ENCODE results near the gene CHID1.

GRCh38 chr11:855330-855674 is 55.3 kb downstream of the CHID1 start:
- no peak for TF ChIP-seq CTCF (conservative IDR thresholded peaks at IDR 0.05; ENCODE audit: low read length)
- TF ChIP-seq EZH2phosphoT487 (IDR thresholded peaks at IDR 0.05; ENCODE audit: borderline replicate concordance, low read depth, low read length) = no peak

Data from OCI-LY7 (cell line).